GM20431 (cell line): ENCODE results near the gene ETFB.

Experiments
- in situ Hi-C: fragments of 300-500 bp; cut with MseI, MboI; formaldehyde crosslinking; loops from one replicate; pipeline ENCODE4 v1.15.0; 2020; ENCODE audit warnings: low sequenced_read_pairs; ENCODE audit not compliant: unreplicated experiment

ETFB gene

GRCh38 chr19:51305479-51305878 lies 60.7 kb downstream of the ETFB start:
- in situ Hi-C loops = no loop called here

- in situ Hi-C loops = no loop called here
Observed at GRCh38 chr19:51301266-51301665, 64.9 kb downstream of the ETFB start.

- in situ Hi-C loops = no loop called here
Observed at GRCh38 chr19:51297406-51297805, 68.8 kb downstream of the ETFB start.

GRCh38 chr19:51296336-51297093 lies 69.7 kb downstream of the ETFB start:
- in situ Hi-C loops = no loop called here

GRCh38 chr19:51295382-51296126 lies 70.6 kb downstream of the ETFB start:
- in situ Hi-C loops = no loop called here
